CD14-positive monocyte (primary cell): ENCODE data around the gene OR13J1. TPM values are rescaled to one million over a fixed set of nuclear protein-coding genes. Genes with fewer than 3 reads are reported as not detected.

ENCODE experiments used
- DNase-seq, 3 donors: peaks; one replicate each; pipeline ENCODE4 v3.0.0-alpha.2; 2011 to 2022
- H2AFZ ChIP-seq: 2 replicates; pipeline ENCODE4 v1.6.0; 2012; ENCODE audit warnings: mild to moderate bottlenecking, low read depth, low read length, inconsistent platforms; ENCODE audit not compliant: insufficient read depth, poor library complexity, severe bottlenecking
- H3K27ac ChIP-seq, 2 donors: 1 replicate in 1 of 2; 2 replicates in 1 of 2; pipeline ENCODE4 v1.5.1; 2012 to 2013; ENCODE audit warnings: low read length in 2 of 2, control low read depth in 1 of 2, inconsistent platforms in 1 of 2, low read depth in 1 of 2, mild to moderate bottlenecking in 1 of 2
- H3K27me3 ChIP-seq, 2 donors: one replicate each; pipeline versions ENCODE4 v1.6.0 to v1.6.1; 2011 to 2013; ENCODE audit warnings: low read length in 2 of 2; ENCODE audit not compliant: control insufficient read depth in 2 of 2, insufficient read depth in 2 of 2
- H3K36me3 ChIP-seq, 2 donors: replicated peaks in 1 of 2; 1 replicate in 1 of 2; 2 replicates in 1 of 2; pipeline versions ENCODE4 v1.5.1 to v1.6.1; 2012 to 2013; ENCODE audit warnings: low read length in 2 of 2, control low read depth in 1 of 2, inconsistent platforms in 1 of 2, mild to moderate bottlenecking in 1 of 2; ENCODE audit not compliant: insufficient read depth in 2 of 2, control insufficient read depth in 1 of 2
- H3K4me1 ChIP-seq, 2 donors: 1 replicate in 1 of 2; 2 replicates in 1 of 2; pipeline versions ENCODE4 v1.5.1 to v1.6.1; 2012 to 2013; ENCODE audit warnings: low read length in 2 of 2, control low read depth in 1 of 2, inconsistent platforms in 1 of 2, mild to moderate bottlenecking in 1 of 2, moderate library complexity in 1 of 2; ENCODE audit not compliant: insufficient read depth in 2 of 2, control insufficient read depth in 1 of 2
- H3K4me2 ChIP-seq: replicated peaks from 2 replicates; pipeline ENCODE3; 2012; ENCODE audit warnings: low read length, moderate library complexity, mild to moderate bottlenecking; ENCODE audit not compliant: poor library complexity, severe bottlenecking; ENCODE audit errors: extremely low read depth
- H3K4me3 ChIP-seq, 3 experiments: fragments of 200-600 bp in 1 of 3; sonication (generic) in 1 of 3; replicated peaks in 1 of 3; 1 replicate in 2 of 3; 2 replicates in 1 of 3; pipeline ENCODE4 v1.5.1; 2011 to 2013; ENCODE audit warnings: low read length in 3 of 3, mild to moderate bottlenecking in 3 of 3, control low read depth in 2 of 3, low read depth in 2 of 3, inconsistent platforms in 1 of 3, moderate library complexity in 1 of 3
- H3K79me2 ChIP-seq: 2 replicates; pipeline ENCODE4 v1.6.0; 2012; ENCODE audit warnings: mild to moderate bottlenecking, control low read depth, inconsistent platforms, low read length, moderate library complexity; ENCODE audit not compliant: insufficient read depth
- H3K9ac ChIP-seq: 2 replicates; pipeline ENCODE4 v1.6.0; 2017; ENCODE audit warnings: low read length, mild to moderate bottlenecking; ENCODE audit not compliant: insufficient read depth, poor library complexity, severe bottlenecking
- H3K9me3 ChIP-seq, 2 donors: replicated peaks in 1 of 2; 1 replicate in 1 of 2; 2 replicates in 1 of 2; pipeline versions ENCODE4 v1.5.1 to v1.6.1; 2012 to 2013; ENCODE audit warnings: low read length in 2 of 2, control low read depth in 1 of 2; ENCODE audit not compliant: control insufficient read depth in 1 of 2, insufficient read depth in 1 of 2
- H4K20me1 ChIP-seq: 2 replicates; pipeline ENCODE4 v1.6.0; 2012; ENCODE audit warnings: mild to moderate bottlenecking, low read length, control low read depth, moderate library complexity; ENCODE audit not compliant: insufficient read depth
- H3K27ac Mint-ChIP-seq, 7 donors: one replicate each; pipeline ENCODE4 v1.8.0; 2020; ENCODE audit warnings: mild to moderate bottlenecking in 7 of 7, mixed read lengths in 7 of 7, moderate library complexity in 6 of 7, inconsistent platforms in 2 of 7
- H3K27me3 Mint-ChIP-seq, 3 donors: one replicate each; pipeline ENCODE4 v1.8.0; 2021 to 2022; ENCODE audit warnings: low read depth in 3 of 3, mild to moderate bottlenecking in 3 of 3, mixed read lengths in 3 of 3, moderate library complexity in 3 of 3, inconsistent platforms in 1 of 3
- H3K36me3 Mint-ChIP-seq, 2 donors: one replicate each; pipeline ENCODE4 v1.8.0; 2020; ENCODE audit warnings: mixed read lengths in 2 of 2, inconsistent platforms in 1 of 2, mild to moderate bottlenecking in 1 of 2
- H3K4me1 Mint-ChIP-seq: one replicate; pipeline ENCODE4 v1.8.0; 2020; ENCODE audit warnings: mild to moderate bottlenecking, mixed read lengths
- H3K4me3 Mint-ChIP-seq, 2 donors: one replicate each; pipeline ENCODE4 v1.8.0; 2020; ENCODE audit warnings: mild to moderate bottlenecking in 2 of 2, mixed read lengths in 2 of 2, moderate library complexity in 1 of 2
- H3K9me3 Mint-ChIP-seq, 7 donors: one replicate each; pipeline ENCODE4 v1.8.0; 2020 to 2022; ENCODE audit warnings: mixed read lengths in 7 of 7, mild to moderate bottlenecking in 6 of 7, moderate library complexity in 6 of 7, inconsistent platforms in 2 of 7
- WGBS: methylation state at CpG from one replicate; pipeline ENCODE4 v1.1.5; 2013; ENCODE audit warnings: missing lambda C conversion rate; ENCODE audit not compliant: insufficient coverage; 5-methylcytosine and 5-hydroxymethylcytosine counted together
- intact Hi-C, 2 donors: fragments of 100-400 bp; cut with micrococcal nuclease; formaldehyde crosslinking; loops; one replicate each; pipeline versions ENCODE4 v1.15.0 to v1.15.1; 2023
- polyA plus RNA-seq, 3 donors: library from polyadenylated mRNA; depleted of rRNA in 1 of 3; unstranded in 2 of 3; stranded (reverse) in 1 of 3; fragments of 300-500 nt in 2 of 3; fragments of >200 nt in 1 of 3; fragmentation: Illumina TruSeq in 2 of 3; gene quantifications; 1 replicate in 2 of 3; 2 replicates in 1 of 3; pipeline ENCODE4 v1.2.3, GENCODE V29; 2012 to 2021
- TF ChIP-seq, protein P1 (sequence below): fragments of 200-600 bp; IDR thresholded peaks from one replicate; pipeline ENCODE4 v1.8.0; 2022; ENCODE audit warnings: antibody characterized with exemption, mild to moderate bottlenecking

OR13J1 gene
- polyA plus RNA-seq, 3 donors = not detected

DNA sequence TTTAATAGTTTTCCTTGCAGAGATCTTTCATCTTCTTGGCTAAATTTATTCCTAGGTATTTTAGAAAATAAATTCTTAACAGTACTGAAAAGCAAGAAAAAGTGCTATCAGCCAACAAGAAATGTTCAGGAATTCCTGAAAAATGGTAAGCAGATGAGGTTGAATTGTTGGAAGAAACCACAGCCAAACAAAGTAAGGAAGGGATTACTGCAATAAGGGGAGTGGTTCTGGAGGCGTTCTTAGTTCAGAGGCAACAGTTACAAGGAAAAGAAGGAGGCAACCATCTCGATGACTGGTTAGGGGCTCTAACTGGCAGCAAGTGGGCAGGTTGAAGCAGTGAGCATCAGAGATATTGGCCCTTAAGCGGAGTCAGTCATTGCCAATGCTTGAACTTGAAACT is 12.8 kb upstream of the OR13J1 start:
- 47% methylated on average over 2 of the region's 3 CpGs for WGBS
- peaks cover 0 to under 1% of the 10 kb centered on the region in 2 donors for H3K9me3 ChIP-seq
- Mint-ChIP-seq H3K27ac (no peak overlapping the region), H3K4me1 (no peaks in the 10 kb centered on the region), H3K36me3 (no peaks in the 10 kb centered on the region), H3K4me3 (no peak overlapping the region), H3K27me3 (peaks cover 14 to 16% (median 14%) of the 10 kb centered on the region in 3 donors), H3K9me3 (peaks cover 0 to 4% (median 2%) of the 10 kb centered on the region in 7 donors)
- intact Hi-C loops = loop anchor here (1.0 to 5.0 kb wide), 3 partner anchors 56 to 93 kb away; partner anchors contain the start of genes FAM221B (in 1 of the 2), NPR2 (in 1 of the 2) and TMEM8B (in 1 of the 2)
- H3K4me1 ChIP-seq = no peaks in the 10 kb centered on the region
- no peaks in the 10 kb centered on the region for H3K79me2 ChIP-seq
- no peak overlapping the region for H3K27ac ChIP-seq
- H3K4me2 ChIP-seq = no peak overlapping the region
- H4K20me1 ChIP-seq = no peaks in the 10 kb centered on the region
- H2AFZ ChIP-seq = no peak overlapping the region
- no peak overlapping the region for H3K9ac ChIP-seq
- no peak overlapping the region for H3K4me3 ChIP-seq
- no peaks in the 10 kb centered on the region for H3K36me3 ChIP-seq
- TF ChIP-seq, protein P1, sequence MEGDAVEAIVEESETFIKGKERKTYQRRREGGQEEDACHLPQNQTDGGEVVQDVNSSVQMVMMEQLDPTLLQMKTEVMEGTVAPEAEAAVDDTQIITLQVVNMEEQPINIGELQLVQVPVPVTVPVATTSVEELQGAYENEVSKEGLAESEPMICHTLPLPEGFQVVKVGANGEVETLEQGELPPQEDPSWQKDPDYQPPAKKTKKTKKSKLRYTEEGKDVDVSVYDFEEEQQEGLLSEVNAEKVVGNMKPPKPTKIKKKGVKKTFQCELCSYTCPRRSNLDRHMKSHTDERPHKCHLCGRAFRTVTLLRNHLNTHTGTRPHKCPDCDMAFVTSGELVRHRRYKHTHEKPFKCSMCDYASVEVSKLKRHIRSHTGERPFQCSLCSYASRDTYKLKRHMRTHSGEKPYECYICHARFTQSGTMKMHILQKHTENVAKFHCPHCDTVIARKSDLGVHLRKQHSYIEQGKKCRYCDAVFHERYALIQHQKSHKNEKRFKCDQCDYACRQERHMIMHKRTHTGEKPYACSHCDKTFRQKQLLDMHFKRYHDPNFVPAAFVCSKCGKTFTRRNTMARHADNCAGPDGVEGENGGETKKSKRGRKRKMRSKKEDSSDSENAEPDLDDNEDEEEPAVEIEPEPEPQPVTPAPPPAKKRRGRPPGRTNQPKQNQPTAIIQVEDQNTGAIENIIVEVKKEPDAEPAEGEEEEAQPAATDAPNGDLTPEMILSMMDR = no peak
- H3K27me3 ChIP-seq = peaks cover 3 to 6% of the 10 kb centered on the region in 2 donors
- DNase-seq = no peak

DNA sequence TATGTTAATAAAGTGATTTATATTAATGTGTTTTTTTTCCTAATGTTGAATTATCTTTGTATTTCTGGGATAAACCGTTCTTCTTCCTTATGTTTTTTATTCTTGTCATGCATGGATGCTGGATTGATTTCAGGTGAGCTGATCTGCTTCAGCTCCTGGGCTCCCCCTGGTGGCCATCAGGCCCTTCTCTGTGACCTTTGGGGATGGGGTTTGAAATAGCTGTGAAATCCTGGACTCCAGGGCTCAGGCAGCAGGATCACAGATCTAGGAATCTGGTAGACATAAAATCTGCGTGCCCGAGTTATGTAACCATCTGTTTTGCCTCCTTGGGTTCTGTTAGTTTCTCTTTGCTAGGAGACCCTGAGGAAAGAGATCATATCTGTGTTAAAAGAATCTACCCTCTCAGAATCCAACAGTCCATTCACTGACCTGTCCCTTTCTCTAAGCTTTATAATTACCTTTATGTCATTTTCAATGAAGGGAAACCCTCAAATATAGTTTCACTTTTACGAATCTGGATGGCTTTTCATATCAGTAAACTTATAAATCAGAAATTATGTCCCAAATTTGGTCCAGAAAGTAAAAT is 12.2 kb upstream of the OR13J1 start:
- H3K4me3 Mint-ChIP-seq = no peak overlapping the region
- peaks cover 6 to 11% (median 9%) of the 10 kb centered on the region in 7 donors for H3K9me3 Mint-ChIP-seq
- Histone ChIP-seq H3K27ac (no peak overlapping the region), H2AFZ (no peak overlapping the region), H3K27me3 (peaks cover 3 to 6% of the 10 kb centered on the region in 2 donors), H3K4me3 (no peak overlapping the region), H3K79me2 (no peaks in the 10 kb centered on the region), H3K9ac (no peak overlapping the region), H4K20me1 (no peaks in the 10 kb centered on the region), H3K36me3 (no peaks in the 10 kb centered on the region), H3K4me2 (no peak overlapping the region), H3K9me3 (peaks cover 0 to 7% of the 10 kb centered on the region in 2 donors), H3K4me1 (no peaks in the 10 kb centered on the region)
- TF ChIP-seq, protein P1 = peak; percentile 99
- H3K36me3 Mint-ChIP-seq = peaks cover 0 to 2% of the 10 kb centered on the region in 2 donors
- DNase-seq = peak; percentile 61 to 71 (median 62)
- no CpG with 5 or more reads among the region's 4 CpGs for WGBS
- peaks cover 14 to 16% (median 15%) of the 10 kb centered on the region in 3 donors for H3K27me3 Mint-ChIP-seq
- no peak overlapping the region for H3K27ac Mint-ChIP-seq
- H3K4me1 Mint-ChIP-seq = no peaks in the 10 kb centered on the region
- intact Hi-C loops = loop anchor here (1.0 to 5.0 kb wide), 3 partner anchors 55 to 92 kb away; partner anchors contain the start of genes FAM221B (in 1 of the 2), NPR2 (in 1 of the 2) and TMEM8B (in 1 of the 2)
